RPMI8226 (cell line): Measurements from ENCODE around the gene DNAJC6.
"Not testable (repeated sequence)": the region's sequence is repeated elsewhere in the genome, so short reads cannot be mapped to it uniquely, and the experiment has no call there.

Experiments
- DNase-seq: peaks from one replicate; pipeline ENCODE4 v3.0.0-alpha.2; 2015

Gene DNAJC6

DNA sequence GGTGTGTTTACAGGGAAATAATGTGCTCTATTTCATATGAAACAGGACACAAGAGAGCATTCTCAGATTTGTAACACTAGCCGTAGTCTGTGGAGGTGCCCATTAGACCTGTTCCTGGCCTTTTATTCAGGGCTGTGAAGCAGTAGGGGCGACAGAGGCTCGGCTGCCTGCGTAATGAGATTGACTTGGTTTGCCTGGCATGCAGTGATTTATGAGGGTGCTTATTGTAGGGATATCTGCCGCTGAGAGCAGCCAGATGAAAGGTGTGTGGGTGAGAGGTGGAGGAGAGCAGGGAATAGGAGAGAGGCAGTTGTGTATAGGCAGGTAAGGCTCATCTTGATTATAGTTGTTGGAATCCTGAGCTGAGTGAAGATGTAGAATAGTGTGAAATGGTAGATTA lies 51.3 kb downstream of the DNAJC6 start:
- no peak for DNase-seq

DNA sequence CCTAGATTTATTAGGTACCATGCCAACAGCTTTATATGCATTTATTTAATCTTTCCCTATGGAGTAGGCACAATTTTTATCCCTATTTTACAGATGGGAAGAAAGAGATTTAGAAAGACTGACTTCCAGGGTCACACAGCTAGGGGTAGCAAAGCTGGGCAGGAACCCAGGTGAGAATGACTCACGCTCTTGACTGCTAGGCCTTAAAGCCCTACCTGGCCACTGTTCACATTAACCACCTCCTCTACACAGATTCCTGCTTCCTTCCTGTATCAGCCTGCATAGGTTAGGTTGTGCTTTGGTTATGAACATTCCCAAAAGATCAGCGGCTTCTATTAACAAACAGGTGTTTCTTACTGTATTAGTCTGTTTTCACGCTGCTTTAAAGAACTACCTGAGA lies 53.2 kb downstream of the DNAJC6 start:
- DNase-seq, result no peak

DNA sequence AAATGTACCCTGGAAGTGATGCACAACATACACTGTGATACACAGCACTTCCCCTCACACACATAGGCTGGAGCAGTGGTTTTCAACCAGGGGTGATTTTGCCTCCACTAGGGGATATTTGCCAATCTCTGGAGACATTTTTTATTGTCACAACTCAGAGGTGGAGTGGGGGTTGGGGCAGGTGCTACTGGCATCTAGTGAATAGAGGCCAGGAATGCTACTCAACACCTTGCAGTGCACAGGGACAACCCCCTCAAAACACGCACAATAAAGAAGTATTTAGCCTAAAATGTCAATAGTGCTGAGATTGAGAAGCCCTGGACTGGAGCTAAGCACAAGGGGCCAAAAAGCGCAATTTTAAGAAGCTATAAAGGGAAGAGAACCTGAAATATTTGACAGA lies 54.1 kb downstream of the DNAJC6 start:
- no peak for DNase-seq

DNA sequence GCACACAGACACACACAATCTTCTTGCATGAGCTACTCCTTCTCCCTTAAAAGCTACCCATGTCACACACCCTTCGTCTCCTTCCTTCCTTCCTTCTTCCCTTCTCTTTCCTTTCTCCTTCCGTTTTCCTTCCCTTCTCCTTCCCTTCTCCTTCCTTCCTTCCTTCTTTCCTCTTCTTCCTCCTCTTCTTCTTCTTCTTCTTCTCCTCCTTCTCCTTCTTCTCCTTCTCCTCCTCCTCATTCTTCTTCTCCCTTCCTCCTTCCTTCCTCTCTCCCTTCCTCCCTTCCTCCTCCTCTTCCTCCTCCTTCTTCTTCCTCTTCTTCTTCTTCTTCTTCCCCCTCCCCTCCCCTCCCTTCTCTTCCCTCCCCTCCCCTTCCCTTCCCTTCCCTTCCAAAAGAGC lies 59.1 kb downstream of the DNAJC6 start:
- DNase-seq, result no peak

DNA sequence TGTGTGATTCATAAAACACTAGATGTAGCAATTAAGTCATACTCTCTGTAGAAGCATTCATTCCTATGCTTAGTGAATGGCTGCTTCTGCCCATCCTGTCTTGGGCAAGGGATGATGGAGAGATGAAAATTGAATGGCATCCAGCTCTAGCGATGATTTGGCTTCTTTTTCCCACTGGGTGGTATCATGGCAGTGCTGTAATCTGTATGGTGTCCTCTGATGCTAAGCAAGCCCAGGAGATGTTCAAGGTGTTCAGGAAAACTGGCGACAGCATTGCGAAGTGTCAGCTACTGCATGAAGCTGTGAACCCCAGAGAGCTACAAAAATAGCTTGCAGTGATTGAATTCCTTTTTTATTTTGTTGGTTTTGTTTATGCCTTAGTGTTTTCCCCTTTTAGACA lies 62.2 kb downstream of the DNAJC6 start:
- DNase-seq, result no peak

DNA sequence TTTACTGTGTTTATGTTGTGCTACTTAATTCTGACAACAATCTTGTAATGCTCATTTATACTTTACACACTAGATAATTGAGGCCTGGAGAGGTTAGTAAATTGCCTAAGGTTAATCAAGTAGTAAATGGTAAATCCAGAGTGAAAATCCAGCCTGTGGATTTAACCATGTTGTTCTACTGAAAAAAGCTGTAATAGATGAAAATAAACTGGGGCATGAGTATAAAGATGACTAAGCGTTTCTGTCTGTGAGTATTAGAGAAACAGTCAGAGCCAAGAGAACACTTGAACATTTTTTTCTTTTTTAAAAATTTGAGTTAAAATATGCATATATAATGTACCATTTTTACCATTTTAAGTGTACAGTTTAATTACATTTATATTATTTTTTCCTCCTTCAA lies 63.2 kb downstream of the DNAJC6 start:
- DNase-seq, result no peak

DNA sequence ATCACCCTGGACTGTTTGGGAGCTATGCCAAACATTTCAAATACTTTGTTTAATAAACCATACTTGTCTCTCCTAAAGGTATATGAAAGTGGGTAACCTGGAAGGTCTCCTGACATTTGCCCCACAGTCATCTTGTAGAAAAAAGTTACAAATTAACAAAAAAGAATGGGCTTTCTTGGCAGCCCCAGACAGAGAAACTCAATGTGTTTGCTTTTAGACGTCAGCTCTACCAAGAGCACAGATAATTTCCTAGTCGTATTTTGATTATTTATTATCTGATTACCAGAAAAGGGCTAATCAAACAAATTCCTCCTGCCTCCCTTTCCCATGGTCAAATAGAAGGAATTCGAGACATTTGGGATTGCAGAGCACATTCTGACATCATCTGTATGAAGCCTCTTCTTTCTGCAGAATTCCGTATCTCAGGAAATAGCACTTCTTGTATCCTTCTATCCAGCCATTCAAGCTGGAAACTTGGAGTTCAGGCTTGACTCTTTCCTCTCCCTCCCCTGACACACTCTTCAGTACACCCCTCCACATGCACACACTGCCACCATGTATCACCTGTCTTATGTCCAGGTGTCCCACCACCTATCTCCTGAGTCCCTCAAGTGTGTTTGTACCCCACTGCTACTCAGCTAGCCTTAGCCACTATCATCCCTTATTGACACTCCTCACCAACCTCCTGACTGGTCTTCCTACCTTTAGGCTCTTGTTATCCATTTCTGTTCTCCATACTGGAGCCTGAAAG lies 68.3 kb downstream of the DNAJC6 start:
- no peak for DNase-seq

DNA sequence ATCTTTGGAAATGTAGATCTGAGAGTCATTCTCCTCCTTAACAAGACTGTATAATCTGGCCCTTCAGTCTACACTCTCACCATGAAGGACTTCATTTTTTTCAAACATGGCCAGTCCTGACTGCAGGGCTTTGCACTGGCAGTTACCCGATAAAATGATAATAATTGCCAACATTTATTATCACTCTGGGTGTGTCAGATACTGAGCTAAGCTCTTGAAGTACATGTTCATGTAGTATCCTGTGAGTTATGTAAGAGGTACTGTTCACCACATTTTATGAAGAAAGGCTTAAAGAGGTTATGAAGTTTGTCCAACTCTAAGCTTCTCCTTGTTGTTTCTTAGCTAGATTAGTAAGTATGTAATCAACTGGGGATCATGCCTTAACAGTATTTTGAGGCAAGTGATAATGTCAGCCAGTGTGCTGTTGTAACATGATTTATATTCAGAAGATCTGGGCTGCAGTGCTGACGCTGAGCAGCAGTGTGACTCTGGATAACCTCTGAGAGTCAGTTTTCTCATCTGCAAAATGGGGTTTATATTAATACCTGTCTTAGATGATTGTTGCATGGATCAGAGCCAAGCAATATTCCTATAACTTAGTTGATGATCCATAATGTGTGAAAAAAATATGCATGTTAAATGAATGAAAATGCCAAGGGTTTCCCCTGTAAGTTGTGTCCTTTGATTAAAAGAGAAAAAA lies 69.1 kb downstream of the DNAJC6 start:
- no peak for DNase-seq

DNA sequence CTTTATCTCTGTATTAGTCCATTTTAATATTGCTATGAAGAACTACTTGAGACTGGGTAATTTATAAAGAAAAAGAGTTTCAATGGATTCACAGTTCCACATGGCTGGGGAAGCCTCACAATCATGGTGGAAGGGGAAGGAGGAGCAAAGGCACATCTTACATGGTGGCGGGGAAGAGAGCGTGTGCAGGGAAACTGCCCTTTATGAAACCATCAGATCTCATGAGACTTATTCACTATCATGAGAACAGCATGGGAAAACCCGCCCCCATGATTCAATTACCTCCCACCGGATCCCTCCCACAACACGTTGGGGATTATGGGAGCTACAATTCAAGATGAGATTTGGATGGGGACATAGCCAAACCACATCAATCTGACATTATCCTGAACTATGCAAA lies 75.1 kb downstream of the DNAJC6 start:
- DNase-seq, result not testable (repeated sequence)

DNA sequence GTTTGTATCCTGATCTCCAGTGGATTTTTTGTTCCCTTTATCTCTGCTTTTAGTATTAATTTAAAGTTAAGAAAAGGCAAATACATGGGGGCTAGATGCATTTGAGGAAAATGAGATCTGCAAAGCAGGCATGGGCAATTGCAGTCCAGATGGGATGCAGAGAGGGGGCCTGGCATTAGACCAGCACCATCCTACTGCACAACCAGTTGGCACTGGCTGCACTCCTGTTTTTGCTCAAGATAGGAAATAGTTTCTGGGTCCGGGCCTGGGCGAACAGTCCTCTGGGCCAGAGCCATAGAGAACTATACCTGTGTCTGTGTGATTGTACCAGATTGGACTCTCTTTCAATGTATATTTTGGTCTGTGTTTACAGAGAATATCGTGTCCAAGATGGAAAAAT lies 77.1 kb downstream of the DNAJC6 start:
- DNase-seq, result no peak

DNA sequence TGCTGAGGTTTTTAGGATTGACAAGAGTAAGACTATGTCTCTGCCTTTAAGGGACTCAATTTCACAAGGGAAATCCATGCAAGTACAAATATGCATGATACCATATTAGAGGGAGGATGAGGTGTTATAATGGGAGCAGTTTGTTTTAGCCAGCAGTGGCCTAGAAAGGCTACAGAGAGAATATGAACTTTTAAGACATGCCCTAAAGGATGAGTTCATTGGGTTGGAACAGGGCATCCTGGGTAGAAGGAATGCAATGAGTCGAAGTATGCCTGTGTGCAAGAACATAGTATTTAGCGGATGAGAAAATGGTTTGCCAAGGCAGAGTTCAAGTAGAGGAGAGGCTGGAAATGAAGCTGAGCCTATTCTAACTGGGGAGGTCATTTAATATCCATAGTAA lies 78.5 kb downstream of the DNAJC6 start:
- no peak for DNase-seq

DNA sequence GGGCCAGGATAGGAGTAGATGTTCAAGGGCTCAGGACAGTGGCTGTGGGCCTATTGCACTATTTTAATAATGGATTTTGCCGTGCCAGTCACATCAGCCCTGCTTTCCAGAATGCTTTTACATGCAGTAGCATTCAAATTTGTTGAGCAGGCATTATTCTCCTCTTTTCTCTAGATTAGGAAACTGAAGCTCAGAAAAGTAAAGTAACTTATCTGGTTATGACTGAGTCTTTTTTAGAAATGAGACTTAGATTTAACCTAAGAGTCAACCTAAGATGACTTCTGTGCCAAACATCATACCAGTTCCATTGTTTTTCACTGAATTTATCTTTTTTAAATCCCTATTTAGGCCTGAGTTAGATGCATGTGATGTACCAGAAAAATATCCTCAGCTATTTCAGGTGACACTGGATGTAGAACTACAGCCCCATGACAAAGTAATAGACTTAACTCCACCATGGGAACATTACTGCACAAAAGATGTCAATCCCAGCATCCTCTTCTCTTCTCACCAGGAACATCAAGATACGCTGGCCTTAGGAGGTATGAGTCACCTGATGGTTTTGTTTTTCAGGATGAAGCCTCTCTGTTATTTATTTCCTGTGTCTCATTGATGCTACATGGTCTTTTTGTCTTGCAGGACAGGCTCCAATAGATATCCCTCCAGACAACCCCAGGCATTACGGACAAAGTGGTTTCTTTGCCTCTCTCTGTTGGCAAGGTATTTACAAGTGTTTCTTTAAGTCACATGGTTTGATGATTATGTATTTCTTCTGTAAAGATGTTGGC lies 79.8 kb downstream of the DNAJC6 start:
- no peak for DNase-seq

DNA sequence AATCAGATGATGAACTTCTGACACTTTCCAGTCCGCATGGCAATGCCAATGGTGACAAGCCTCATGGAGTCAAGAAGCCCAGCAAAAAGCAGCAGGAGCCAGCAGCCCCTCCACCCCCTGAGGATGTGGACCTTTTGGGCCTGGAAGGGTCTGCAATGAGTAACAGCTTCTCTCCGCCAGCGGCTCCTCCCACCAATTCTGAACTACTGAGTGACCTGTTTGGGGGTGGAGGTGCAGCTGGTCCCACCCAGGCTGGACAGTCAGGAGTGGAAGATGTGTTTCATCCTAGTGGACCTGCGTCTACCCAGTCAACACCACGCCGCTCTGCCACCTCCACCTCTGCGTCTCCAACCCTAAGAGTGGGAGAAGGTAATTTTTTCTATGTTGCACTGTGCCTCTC lies 83.2 kb downstream of the DNAJC6 start:
- DNase-seq, result no peak

DNA sequence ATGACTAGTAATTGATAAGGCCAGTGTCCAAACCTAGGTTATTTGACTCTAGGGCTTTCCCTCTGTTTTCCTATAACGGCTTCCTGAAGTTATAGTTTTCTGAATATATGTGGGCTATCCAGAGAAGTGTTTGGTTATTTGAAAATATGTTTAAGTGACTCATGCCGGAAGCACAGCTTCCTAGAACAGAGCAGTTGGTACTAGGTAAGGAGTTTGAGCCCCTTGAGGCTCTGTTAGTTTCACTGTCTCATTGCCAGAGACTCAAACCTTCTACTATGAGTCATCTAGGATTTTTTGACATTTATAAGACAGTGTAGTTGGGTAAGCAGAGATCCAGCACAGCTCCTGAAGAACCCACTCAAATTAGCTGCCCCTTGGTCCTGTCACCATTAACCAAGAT lies 84.0 kb downstream of the DNAJC6 start:
- DNase-seq, result no peak

DNA sequence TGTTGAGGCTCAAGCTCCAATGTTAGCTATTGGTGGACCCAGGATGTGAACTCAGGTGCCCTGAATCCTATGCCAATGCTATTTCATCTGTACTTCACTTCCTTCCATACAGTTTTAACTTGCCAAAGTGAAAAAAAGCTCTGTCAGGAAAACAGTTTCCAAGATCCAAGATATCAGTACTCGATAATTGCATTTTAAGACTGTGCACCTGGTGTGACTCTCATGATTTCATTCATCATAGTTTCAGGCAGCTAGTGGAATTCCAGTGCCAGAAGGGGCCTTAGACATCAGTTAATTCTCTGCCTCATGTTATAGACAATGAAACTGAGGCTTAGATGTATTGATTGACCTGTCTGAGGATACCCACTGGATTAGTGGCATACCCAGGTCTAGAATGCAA lies 84.6 kb downstream of the DNAJC6 start:
- DNase-seq, result no peak

DNA sequence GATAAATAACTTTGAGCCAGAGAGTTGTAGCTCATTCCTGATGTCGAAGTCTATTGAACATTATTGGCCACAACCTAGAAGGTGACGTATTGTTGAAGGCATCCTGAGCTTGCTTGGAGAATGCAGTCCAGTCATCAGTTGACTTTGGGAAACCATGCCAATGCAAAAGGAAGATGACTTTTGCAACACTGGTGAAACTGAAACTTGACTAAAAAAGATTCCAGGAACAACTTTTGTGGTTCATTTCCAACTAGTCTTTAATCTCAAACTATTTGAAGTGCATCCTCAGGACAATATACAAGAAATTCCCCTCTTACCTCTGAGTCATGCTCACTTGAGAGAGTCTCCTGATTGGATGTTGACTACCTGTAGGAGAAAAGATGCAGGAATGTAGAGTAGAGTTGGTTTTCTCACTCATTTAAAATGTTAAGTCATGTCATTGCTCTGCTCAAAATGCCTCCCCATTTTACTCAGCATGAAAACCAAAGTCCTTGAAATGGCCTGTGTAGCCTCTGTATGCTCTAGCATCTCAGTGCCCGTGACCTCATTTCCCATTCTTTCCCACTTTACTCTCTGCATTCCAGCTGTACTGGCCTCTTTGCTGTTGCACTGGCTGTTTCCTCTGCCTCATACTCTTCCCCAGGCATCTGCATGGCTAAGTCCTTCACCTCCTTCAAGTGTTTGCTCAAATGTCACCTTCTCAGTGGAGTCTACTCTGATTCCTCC lies 86.7 kb downstream of the DNAJC6 start:
- DNase-seq, result no peak

DNA sequence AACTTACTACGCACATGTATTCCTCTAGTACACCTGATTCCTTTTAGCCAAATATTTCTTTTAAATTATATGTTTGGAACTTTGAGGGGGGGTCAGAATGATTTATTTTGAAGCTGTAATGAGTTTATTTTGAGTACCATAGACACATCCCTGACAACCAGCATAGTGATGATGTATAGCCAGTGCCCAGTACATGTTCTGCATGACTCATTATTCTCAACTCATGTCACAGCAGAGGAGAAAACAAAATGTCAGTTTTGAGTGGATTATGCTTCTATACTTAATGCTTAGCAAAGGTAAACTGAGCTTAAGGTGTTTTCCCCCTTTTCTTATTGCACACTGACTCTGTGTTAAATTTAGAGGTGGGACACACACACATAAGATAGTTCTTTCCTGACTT lies 88.7 kb downstream of the DNAJC6 start:
- DNase-seq, result no peak

DNA sequence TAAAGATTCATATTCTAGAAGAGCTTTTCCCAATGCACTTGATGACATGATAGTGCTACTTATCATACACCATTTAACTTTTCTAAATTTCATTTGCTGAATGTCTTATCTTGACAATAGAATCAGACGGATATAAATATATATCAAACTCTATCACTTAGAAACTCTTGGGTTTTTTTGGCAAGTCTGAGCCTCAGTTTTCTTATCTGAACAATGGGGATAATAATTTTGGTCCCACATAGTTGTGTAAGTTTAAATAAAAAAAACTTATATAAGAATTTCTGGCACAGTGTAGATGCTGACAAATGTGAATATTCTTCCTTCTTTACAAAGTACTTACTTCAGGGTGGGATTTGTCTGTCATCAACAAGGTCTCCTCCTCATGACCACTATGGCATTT lies 89.7 kb downstream of the DNAJC6 start:
- no peak for DNase-seq

DNA sequence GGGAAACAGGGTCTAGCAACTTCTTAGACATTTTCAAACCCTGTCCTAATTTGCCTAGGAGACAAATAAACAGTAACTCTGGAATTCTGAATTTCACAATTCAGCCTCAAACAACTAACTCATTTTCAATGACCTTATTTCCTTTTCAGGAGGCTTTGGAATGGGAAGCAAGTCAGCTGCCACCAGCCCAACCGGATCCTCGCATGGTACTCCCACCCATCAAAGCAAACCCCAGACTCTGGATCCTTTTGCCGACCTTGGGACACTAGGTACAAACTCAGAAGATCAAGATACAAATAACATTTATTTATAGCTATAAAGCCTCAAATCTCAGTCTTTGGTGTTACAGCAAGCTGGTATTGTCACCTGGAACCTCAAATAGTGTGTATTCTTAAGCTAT lies 92.3 kb downstream of the DNAJC6 start:
- DNase-seq, result no peak

DNA sequence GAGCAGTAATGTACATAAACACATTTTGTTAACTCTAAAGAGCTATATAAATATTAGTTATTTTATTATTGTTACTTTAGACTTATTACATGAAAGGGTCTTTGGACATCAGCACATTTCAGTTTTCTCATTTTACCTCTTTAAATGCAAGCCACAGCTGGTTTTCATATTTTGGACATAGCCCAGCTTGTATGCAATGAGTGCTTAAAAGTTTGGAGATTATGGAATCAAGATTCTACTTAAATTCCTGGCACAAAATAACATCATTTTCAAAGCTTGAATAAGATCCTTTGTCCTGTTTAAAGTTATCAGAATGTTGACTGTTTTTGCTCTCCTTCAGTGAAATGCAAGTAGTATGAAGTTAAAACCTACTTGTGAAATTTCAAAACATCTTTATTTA lies 95.6 kb downstream of the DNAJC6 start:
- DNase-seq, result no peak

DNA sequence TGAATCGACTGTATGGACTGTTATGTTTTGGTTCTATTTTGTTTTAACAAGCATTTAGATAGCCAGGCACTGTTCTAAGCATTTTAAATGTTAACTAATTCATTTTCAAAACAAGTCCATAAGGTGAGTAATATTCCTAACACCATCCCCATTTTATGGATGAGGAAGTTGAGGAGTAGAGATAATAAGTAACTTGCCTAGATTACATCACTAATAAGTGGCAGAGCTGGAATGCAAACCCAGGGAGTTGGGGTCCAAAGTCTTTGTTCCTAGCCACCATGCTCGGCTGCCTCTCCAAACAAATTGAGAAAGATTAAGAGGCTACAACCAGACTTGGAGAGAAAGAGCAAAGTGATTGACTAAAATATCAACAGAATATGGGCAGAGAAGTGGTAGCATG lies 98.5 kb downstream of the DNAJC6 start:
- DNase-seq, result no peak

DNA sequence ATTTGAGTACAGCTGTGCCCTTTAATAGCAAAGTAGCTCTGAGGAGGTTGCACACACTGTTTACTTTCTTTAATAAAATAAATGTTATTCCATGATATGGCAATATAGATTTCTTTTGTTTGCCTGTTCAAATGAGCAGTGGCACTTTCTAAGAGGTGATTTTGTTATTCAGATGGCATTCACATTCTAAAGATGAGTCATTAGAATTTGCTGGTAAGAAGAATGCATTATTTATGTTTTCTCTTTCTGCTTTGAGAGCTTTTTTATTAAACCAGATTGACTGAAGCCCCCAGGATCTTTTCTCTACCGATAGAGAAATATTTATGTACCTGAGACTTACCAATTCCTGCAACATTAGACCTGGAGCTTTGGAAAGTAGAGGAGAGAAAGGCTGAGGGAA lies 100.0 kb downstream of the DNAJC6 start:
- no peak for DNase-seq

DNA sequence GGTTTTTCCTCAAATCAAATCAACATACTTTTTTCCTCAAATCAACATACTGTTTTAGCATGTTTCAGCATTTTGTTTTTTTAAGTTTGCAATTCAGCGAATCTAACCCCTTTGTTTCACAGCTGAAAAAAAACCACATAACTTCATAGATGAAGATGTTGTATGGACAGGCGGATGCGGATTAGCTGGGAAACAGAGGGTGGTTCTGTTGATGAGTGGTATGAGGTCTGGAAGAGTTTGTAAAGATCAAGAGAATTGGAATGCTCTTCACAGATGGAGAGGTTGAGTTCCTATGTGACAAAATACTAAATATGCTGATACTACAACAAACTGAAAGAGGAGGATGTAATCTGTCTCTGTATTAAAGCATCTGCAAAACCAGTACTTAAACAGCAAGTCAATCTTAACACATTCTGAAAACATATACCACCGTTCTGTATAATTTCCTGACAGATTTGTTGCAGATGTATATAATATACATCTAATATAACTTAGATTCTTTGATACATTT lies 100.5 kb downstream of the DNAJC6 start:
- no peak for DNase-seq
